ENCODE data around the gene FKBP2.

GRCh38 chr11:64245401-64245796 is 4.5 kb downstream of the FKBP2 start:
- TF ChIP-seq EZH2 (IDR thresholded peaks at IDR 0.05) (no peak), POLR2AphosphoS5 (IDR thresholded peaks at IDR 0.05; ENCODE audit: borderline replicate concordance, low read depth, low read length) (no peak), FOXP2 (optimal IDR thresholded peaks at IDR 0.05; ENCODE audit: control extremely low read depth, extremely low read length, insufficient read depth) (no peak)

All from SK-N-MC (cell line).